ENCODE data around the gene GPATCH4.

The GPATCH4 gene

DNA sequence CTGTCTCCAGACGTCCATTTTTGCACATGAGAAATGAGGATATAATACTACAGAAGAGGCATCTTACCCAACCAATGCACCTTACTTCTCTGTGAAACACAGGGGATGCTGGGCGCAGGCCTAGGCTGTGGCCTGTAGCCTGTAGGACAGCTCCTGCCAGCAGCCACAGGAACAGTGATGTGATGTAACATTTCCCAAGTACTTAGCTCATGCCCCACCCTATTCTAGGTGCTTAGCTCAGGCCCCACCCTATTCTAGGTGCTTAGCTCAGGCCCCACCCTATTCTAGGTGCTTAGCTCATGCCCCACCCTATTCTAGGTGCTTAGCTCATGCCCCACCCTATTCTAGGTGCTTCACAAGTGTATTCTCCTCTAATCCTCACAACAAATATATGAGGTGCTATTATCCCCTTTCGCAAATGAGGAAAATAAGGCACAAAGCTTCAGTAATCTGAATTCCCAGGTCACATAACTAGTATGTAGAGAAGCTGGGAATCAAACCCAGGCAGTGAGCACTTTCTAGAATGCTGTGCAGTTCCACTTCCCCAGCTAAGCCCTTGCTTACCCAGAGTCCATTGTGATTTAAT lies 14.3 kb downstream of the GPATCH4 start:
- Histone ChIP-seq H3K79me2 (no peaks in the 10 kb centered on the region), H3K9me3 (ENCODE audit: control insufficient read depth, low read length) (no peaks in the 10 kb centered on the region), H3K9ac (no peak overlapping the region), H2AFZ (no peak overlapping the region), H3K27ac (no peak overlapping the region), H3K4me3 (ENCODE audit: low read depth, low read length) (no peak overlapping the region), H3K36me3 (ENCODE audit: control insufficient read depth, insufficient read depth, low read length) (no peaks in the 10 kb centered on the region), H3K27me3 (ENCODE audit: control insufficient read depth, insufficient read depth, low read length) (no peaks in the 10 kb centered on the region), H3K4me1 (peaks cover 4% of the 10 kb centered on the region), H3K4me2 (ENCODE audit: low read length) (no peak overlapping the region)
- TF ChIP-seq, protein P1, sequence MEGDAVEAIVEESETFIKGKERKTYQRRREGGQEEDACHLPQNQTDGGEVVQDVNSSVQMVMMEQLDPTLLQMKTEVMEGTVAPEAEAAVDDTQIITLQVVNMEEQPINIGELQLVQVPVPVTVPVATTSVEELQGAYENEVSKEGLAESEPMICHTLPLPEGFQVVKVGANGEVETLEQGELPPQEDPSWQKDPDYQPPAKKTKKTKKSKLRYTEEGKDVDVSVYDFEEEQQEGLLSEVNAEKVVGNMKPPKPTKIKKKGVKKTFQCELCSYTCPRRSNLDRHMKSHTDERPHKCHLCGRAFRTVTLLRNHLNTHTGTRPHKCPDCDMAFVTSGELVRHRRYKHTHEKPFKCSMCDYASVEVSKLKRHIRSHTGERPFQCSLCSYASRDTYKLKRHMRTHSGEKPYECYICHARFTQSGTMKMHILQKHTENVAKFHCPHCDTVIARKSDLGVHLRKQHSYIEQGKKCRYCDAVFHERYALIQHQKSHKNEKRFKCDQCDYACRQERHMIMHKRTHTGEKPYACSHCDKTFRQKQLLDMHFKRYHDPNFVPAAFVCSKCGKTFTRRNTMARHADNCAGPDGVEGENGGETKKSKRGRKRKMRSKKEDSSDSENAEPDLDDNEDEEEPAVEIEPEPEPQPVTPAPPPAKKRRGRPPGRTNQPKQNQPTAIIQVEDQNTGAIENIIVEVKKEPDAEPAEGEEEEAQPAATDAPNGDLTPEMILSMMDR (IDR thresholded peaks at IDR 0.05), result no peak

DNA sequence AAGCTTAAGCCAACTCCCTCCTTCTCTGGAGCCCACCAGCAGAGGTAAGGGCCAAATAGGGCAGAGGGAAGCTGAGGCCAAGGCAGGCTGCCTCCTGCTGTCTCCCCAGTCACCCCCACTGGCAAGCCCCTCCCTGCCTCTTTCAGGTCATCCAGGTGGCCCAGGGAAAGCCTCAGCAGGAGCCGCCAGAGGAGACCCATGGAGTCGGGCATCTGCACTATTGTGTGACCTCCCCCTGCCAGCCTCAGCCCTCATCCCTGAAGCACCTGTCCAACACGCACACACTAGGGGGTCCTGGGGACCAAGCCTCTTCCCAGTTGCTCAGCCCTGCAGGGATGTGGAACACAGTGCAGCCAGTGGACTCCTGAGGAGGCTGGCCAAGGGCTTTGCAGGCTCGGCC lies 15.0 kb downstream of the GPATCH4 start:
- Histone ChIP-seq H3K79me2 (no peaks in the 10 kb centered on the region), H3K4me1 (peaks cover 4% of the 10 kb centered on the region), H3K9ac (no peak overlapping the region), H3K9me3 (ENCODE audit: control insufficient read depth, low read length) (no peaks in the 10 kb centered on the region), H3K27ac (no peak overlapping the region), H3K4me2 (ENCODE audit: low read length) (no peak overlapping the region), H3K4me3 (ENCODE audit: low read depth, low read length) (no peak overlapping the region), H3K36me3 (ENCODE audit: control insufficient read depth, insufficient read depth, low read length) (no peaks in the 10 kb centered on the region), H3K27me3 (ENCODE audit: control insufficient read depth, insufficient read depth, low read length) (no peaks in the 10 kb centered on the region), H2AFZ (no peak overlapping the region)
- TF ChIP-seq, protein P1 (IDR thresholded peaks at IDR 0.05), result no peak

DNA sequence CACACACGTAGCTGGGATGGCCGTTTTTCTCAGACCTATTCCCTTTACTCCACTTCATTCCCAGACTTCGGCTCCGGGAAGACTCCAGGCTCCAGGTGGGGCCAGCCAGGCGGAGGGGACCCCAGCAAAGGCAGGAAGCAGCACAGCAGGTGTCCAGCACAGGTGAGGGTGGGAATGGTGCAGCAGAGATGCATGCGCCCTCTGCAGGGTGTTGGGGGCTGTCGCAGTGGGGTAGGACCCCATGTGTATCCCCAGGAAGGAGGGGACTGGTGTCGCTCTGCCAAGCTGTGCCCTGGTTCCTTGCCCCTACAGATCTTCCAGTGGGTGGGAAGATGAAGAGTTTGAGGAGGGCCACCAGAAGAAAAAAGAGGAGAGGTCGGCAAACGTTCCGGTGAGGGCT lies 16.5 kb downstream of the GPATCH4 start:
- H3K36me3 ChIP-seq (ENCODE audit: control insufficient read depth, insufficient read depth, low read length), result no peaks in the 10 kb centered on the region
- H3K4me1 ChIP-seq, result no peaks in the 10 kb centered on the region
- no peaks in the 10 kb centered on the region for H3K79me2 ChIP-seq
- H2AFZ ChIP-seq, result no peak overlapping the region
- TF ChIP-seq, protein P1 (IDR thresholded peaks at IDR 0.05), result no peak
- no peak overlapping the region for H3K9ac ChIP-seq
- no peaks in the 10 kb centered on the region for H3K9me3 ChIP-seq (ENCODE audit: control insufficient read depth, low read length)
- no peak overlapping the region for H3K27ac ChIP-seq
- no peak overlapping the region for H3K4me2 ChIP-seq (ENCODE audit: low read length)
- no peak overlapping the region for H3K4me3 ChIP-seq (ENCODE audit: low read depth, low read length)
- no peaks in the 10 kb centered on the region for H3K27me3 ChIP-seq (ENCODE audit: control insufficient read depth, insufficient read depth, low read length)

DNA sequence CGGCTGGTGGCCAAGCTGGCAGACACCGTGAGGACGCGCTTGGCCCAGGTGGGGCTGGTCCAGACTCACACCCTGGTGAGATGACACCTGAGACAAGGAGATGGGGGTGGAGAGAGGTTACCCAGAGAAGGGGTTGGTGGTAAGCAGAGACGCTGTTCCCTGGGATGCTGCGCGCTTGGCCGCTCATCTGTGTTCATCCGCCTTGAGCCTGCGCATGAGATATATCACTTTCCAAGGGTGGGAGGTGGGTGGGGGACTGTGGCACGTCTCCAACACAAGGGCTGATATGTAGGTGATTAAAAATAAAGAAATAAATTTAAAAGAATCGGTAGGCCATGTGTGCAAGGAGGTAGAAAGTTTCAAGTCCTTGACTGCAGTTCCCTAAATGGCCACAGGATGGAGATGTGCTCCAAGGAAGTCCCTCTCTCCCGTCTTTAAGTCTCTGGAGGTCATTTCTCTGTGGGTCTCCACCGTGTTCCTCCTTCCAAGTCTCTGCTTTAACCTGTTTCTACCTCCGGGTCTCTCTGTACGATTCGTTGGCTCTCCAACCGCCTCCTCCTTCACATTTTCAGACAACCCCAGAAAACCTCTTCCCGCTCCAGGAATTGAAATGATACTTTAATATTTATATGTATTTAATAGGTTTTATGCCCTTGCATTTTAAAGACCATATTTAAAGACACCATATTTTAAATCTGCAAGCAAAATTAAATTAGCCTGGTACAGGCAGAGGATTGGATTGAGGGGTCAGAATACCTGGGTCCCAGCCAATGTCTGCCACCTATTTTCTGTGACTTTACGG lies 17.3 kb downstream of the GPATCH4 start:
- Histone ChIP-seq H3K4me2 (ENCODE audit: low read length) (no peak overlapping the region), H3K9me3 (ENCODE audit: control insufficient read depth, low read length) (no peaks in the 10 kb centered on the region), H3K27me3 (ENCODE audit: control insufficient read depth, insufficient read depth, low read length) (no peaks in the 10 kb centered on the region), H2AFZ (peak overlapping the region; percentile 34), H3K36me3 (ENCODE audit: control insufficient read depth, insufficient read depth, low read length) (no peaks in the 10 kb centered on the region), H3K4me1 (no peaks in the 10 kb centered on the region), H3K27ac (no peak overlapping the region), H3K79me2 (no peaks in the 10 kb centered on the region), H3K9ac (no peak overlapping the region), H3K4me3 (ENCODE audit: low read depth, low read length) (no peak overlapping the region)
- TF ChIP-seq, protein P1 (IDR thresholded peaks at IDR 0.05), result peak; percentile 73

All from parathyroid adenoma (tissue), 2 donors.